ENCODE data around the gene SF1.

- no peak for TF ChIP-seq YY1 (IDR thresholded peaks at IDR 0.05; ENCODE audit: insufficient read depth, insufficient read length)
- TF ChIP-seq ZNF274 (IDR thresholded peaks at IDR 0.05; ENCODE audit: low read depth, low read length): no peak
Observed at GRCh38 chr11:64745189-64745520, 33.2 kb downstream of the SF1 start.
